ENCODE measurements around the gene USP46.

USP46 gene

DNA sequence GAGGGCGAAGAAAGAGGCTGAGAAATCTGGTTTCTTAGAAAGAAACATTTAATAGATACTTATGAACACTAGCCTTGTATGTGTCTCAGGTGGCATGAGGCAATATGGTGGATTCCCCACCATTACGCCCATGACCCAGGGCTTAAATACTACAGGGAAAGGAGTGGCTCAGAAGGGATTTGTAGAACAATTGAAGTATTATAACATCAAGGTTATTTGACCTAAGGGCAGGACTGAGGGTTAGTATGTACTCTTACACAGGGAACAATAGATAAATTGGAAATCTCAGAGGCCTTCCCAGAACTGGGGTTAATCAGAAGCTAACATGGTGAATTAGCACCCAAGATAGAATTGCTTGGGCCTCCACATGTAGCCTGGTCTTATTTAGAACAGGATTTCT, 11.0 kb upstream of the USP46 start:
- H3K4me3 ChIP-seq (replicated peaks; ENCODE audit: low read depth, low read length): no peak overlapping the region
- TF ChIP-seq, protein P1, sequence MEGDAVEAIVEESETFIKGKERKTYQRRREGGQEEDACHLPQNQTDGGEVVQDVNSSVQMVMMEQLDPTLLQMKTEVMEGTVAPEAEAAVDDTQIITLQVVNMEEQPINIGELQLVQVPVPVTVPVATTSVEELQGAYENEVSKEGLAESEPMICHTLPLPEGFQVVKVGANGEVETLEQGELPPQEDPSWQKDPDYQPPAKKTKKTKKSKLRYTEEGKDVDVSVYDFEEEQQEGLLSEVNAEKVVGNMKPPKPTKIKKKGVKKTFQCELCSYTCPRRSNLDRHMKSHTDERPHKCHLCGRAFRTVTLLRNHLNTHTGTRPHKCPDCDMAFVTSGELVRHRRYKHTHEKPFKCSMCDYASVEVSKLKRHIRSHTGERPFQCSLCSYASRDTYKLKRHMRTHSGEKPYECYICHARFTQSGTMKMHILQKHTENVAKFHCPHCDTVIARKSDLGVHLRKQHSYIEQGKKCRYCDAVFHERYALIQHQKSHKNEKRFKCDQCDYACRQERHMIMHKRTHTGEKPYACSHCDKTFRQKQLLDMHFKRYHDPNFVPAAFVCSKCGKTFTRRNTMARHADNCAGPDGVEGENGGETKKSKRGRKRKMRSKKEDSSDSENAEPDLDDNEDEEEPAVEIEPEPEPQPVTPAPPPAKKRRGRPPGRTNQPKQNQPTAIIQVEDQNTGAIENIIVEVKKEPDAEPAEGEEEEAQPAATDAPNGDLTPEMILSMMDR (IDR thresholded peaks at IDR 0.05; ENCODE audit: low read length, missing control alignments): no peak
- no peak for DNase-seq (ENCODE audit: low read depth)

DNA sequence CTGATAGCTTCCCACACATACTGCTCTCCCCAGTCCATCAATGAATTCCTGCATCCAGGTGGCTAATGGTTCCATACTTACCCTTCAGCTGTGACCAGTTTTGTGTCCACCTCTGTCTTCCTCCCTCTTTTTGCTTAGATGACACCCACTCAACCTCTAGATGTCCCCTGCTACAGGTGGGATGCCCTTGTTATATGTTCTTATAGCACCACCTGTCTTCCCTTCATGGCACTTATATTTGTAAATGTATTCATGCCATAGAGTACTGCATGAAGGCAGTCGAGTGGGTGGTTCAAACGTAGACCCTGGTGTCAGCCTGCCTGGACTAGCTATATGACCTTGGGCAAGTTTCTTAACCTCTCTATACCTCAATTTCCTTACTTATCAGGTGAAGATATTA, 6.5 kb upstream of the USP46 start:
- no peak overlapping the region for H3K4me3 ChIP-seq (replicated peaks; ENCODE audit: low read depth, low read length)
- peak; percentile 31 for DNase-seq (ENCODE audit: low read depth)
- TF ChIP-seq, protein P1 (IDR thresholded peaks at IDR 0.05; ENCODE audit: low read length, missing control alignments): peak; percentile 32

DNA sequence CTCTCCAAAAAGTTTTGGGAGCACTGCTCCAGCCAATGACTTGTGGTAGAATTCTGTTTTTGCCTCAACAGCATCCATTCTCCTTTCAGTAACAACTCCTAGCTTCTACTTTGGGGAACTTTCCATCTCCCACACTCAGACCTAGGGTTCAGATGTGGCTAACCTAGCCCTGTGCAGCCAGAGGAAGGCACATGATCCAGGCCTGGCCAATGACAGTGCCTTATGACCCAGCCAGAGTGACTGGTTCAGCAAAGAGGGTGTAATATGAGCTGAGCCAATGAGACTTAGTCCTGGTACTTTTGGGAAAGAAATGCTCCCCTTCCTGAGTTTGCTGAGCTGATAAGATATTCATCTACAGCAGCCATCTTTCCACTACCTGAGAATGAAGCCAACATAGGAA, 5.4 kb upstream of the USP46 start:
- TF ChIP-seq, protein P1 (IDR thresholded peaks at IDR 0.05; ENCODE audit: low read length, missing control alignments): no peak
- DNase-seq (ENCODE audit: low read depth): no peak
- no peak overlapping the region for H3K4me3 ChIP-seq (replicated peaks; ENCODE audit: low read depth, low read length)

DNA sequence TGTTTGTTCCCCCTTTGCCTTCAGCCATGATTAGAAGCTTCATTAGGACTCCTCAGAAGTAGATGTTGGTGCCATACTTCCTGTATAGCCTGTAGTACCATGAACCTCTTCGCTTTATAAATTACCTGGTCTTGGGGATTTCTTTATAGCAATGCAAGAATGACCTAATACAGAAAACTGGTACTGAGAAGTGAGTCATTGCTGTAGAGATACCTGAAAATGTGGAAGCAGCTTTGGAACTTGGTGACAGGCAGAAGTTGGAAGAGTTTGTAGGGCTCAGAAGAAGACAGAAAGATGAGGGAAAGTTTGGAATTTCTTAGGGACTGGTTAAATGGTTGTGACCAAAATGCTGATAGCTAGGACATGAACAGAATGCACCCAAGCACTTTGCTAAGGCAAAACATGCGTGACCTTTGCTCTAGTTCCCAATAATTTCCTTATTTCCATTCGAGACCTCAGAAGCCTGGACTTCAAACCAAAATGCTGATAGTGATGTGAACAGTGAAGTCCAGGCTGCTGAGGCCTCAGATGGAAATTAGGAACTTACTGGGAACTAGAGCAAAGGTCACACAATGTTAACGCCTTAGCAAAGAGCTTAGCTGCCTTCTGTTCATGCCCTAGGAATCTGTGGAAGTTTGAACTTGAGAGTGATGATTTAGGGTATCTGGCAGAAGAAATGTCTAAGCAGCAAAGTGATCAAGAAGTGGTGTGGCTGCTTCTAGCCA, 3.0 kb upstream of the USP46 start:
- no peak overlapping the region for H3K4me3 ChIP-seq (replicated peaks; ENCODE audit: low read depth, low read length)
- no peak for DNase-seq (ENCODE audit: low read depth)
- TF ChIP-seq, protein P1 (IDR thresholded peaks at IDR 0.05; ENCODE audit: low read length, missing control alignments): no peak

DNA sequence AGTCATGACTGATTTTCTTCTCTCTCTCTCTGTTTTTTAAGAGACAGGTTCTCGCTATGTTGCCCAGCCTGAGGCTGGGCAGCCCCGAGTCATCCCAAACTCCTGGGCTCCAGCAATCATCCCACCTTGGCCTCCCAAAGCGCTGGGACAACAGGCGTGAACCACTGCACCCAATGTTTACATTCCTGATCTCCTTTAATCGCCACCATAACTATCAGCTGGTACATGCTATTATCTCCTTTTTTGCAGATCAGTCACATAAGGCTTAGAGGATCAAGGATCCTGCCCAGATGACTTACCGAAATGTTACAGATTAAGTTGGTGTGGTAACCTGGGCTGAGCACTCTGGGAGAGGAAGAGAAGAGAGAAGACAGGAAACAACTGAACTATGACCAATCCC, 1.5 kb upstream of the USP46 start:
- DNase-seq (ENCODE audit: low read depth): no peak
- no peak overlapping the region for H3K4me3 ChIP-seq (replicated peaks; ENCODE audit: low read depth, low read length)
- TF ChIP-seq, protein P1 (IDR thresholded peaks at IDR 0.05; ENCODE audit: low read length, missing control alignments): no peak

DNA sequence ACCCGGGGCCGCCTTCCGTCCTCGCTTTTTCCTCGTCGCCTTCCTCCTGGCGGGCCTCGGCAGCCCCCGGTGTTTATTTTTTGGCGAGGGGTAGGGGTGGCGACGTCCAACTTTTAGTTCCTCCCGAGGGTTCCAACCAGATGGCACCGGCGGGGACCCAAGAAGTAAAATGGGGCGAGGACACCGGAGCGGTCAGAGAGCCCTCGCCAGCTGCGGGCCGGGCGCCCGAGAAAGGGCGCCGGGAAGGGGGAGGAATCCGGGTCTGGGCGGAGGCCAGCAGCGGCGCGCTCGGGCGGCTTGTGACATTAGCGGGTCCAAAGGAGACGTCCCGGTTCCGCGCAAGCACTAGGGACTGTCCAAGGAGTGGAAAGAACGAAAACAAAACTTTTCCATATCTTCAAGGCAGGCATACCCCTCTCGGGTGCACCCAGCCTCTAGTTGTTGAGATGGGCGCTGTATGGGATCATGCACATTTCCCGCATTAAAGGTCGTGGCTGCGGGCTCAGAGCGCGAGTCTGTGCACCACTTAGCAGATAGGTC, 691 bp upstream of the USP46 start:
- TF ChIP-seq, protein P1 (IDR thresholded peaks at IDR 0.05; ENCODE audit: low read length, missing control alignments): no peak
- peak overlapping the region; percentile 71 for H3K4me3 ChIP-seq (replicated peaks; ENCODE audit: low read depth, low read length)
- peak; percentile 21 for DNase-seq (ENCODE audit: low read depth)

DNA sequence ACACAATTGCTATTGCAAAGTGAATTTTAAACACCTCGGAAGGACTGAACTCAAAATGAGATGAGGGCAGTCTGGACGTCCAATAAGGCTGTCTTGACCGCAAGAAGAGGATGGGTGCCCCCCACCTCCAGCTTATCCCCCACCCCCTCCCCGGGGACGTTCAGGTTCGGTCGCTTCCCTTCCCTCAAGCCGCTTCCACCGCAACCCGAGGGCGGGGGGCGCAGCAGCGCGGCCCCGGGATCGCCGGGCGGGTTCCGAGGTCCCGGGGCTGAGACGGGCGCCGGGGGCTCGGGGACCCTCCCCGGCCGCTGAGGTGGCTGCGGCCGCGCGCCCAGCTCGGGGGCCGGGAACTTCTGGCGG, 480 bp downstream of the USP46 start:
- no peak for DNase-seq (ENCODE audit: low read depth)
- H3K4me3 ChIP-seq (replicated peaks; ENCODE audit: low read depth, low read length): peak overlapping the region; percentile 71
- TF ChIP-seq, protein P1 (IDR thresholded peaks at IDR 0.05; ENCODE audit: low read length, missing control alignments): no peak
